ENCODE results near the gene EFR3B. TPM values are rescaled to one million over a fixed set of nuclear protein-coding genes. Genes with fewer than 3 reads are reported as not detected.
A peak's percentile ranks its signal among the peaks of the same experiment; 100 is the strongest.
"Not testable (repeated sequence)": the region's sequence is repeated elsewhere in the genome, so short reads cannot be mapped to it uniquely, and the experiment has no call there.

The EFR3B gene
- total RNA-seq, 1 donor from 2014 or later = 13.2 TPM

DNA sequence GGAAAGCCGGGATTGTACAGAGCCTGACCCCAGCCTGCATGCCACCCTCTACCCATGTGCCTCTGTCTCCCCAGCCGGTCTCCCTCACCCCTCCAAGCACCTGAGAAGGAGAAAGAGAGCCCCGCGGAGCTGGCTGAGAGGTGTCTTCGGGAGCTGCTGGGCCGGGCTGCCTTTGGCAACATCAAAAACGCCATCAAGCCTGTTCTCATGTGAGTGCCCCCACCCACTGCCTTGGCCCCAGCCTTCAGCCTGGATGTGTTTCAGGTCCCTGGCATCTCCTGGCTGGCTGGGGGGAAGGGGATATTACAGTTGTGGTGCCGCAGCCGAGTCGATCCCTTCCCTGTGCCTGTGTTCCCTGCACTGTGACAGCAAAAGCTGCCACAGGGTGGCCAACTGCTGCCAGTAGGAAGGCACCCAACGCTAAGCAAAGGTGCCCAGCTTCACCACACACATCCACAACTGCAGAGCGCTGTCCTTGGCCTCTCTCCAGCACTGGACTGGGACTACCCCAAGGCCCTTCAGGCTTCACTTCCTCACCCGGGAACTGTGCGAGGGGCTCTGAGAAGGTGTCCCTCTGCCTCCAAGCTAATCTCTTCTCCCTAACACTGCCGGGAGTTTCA is 88.1 kb downstream of the EFR3B start:
- intact Hi-C loops (cut with DNase I) = loop anchor here (5.0 kb wide), 1 partner anchor 143 kb away; no protein-coding TSS in a partner anchor
- ATAC-seq (no peak), DNase-seq (ENCODE audit: low spot score) (peak; percentile 64)

DNA sequence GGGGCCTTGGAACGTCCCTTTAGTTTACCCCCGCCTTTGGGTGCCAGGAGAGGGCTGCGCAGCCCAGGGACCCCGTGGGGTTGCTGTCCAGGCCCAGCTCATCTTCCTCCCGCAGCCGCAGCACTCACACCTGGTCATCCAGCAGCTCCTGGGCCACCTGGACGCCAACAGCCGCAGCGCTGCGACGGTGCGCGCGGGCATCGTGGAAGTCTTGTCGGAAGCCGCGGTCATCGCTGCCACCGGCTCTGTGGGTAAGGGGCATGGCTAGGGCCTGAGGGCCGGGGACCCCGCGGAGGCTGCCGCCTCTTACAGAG is 89.3 kb downstream of the EFR3B start:
- intact Hi-C loops (cut with DNase I) = loop anchor here (5.0 kb wide), 1 partner anchor 144 kb away; no protein-coding TSS in a partner anchor
- DNase-seq (ENCODE audit: low spot score) = no peak
- ATAC-seq = no peak

DNA sequence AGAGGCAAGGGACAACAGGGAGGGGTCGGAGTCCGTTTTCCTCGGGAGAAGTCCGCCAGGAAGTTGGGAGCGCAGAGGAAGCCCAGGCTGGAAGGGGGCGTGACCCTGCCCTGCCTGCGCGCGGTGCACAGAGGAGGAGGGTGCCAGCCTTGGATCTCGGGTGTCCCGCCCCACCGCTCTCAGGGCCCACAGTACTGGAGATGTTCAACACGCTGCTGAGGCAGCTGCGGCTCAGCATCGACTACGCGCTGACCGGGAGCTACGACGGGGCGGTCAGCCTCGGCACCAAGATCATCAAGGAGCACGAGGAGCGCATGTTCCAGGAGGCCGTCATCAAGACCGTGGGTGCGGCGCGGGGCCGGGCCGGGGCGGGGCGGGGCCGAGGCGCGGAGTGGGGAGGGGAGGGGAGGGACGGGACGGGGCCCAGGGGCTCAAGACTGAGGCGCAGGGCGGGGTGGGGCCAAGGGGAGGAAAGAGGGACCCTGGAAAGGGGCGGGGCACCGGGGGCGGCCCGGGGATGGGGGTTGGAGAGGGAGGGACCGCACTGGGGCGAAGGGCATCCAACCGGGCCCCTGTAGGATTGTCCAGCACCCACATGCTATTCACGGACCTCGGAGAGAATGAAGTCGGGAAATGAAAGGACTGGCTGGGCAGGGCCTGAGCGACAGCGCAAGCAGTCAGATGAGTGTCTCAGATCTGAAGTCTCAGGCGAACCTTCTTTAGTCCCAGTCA is 89.9 kb downstream of the EFR3B start:
- DNase-seq (ENCODE audit: low spot score) = peak; percentile 80
- intact Hi-C loops (cut with DNase I) = loop anchor here (5.0 kb wide), 1 partner anchor 144 kb away; no protein-coding TSS in a partner anchor
- ATAC-seq = peak; percentile 72

DNA sequence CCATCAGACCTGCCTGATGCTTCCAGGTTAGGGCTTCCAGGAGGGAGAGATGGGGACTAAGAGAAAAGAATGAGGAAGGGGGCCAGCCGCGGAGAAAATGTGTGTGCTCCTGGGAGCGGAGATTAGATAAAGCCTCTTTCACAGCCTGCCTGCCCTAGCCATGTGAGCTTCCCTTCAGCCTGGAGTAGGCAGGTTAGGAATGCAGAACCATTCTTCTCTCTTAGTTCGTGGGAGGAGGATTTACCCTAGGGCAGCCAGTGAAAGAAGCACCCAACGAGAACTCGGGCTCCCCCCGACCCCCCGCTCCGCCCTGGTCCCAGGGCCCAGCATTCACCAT is 90.4 kb downstream of the EFR3B start:
- DNase-seq (ENCODE audit: low spot score) = no peak
- intact Hi-C loops (cut with DNase I) = loop anchor here (5.0 kb wide), 1 partner anchor 145 kb away; no protein-coding TSS in a partner anchor
- peak; percentile 42 for ATAC-seq

DNA sequence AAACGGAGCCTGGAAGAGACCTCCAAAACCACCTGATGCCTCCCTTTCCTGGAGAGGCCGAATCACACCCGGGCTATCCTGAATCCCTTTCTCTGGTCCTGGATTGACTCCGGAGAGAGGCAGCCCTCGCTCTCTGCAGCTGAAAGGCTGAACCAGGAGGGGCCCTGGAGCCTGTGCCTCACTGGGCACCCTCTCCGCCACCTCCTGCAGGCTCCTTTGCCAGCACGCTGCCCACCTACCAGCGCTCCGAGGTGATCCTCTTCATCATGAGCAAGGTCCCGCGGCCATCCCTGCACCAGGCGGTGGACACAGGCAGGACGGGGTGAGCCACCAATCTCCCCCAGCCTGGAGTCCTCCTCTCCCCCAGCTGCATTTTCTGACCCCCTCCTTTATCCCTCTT is 90.8 kb downstream of the EFR3B start:
- DNase-seq (ENCODE audit: low spot score) = no peak
- ATAC-seq = no peak
- intact Hi-C loops (cut with DNase I) = loop anchor here (5.0 kb wide), 1 partner anchor 145 kb away; no protein-coding TSS in a partner anchor

DNA sequence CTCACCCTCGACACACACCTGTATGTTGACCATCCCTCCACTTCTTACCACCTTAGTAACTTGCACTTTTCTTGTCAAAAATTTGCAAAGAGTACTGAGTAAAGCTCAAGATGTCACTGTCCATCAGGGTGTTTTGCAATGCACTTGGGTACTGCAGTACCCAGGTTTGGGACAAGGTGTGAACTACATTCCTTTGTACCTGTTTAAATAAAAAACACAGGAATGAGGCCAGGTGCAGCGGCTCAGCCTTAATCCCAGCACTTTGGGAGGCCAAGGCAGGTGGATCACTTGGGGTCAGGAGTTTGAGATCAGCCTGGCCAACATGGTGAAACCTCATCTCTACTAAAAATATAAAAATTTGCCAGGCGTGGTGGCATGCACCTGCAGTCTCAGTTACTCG is 98.7 kb downstream of the EFR3B start:
- DNase-seq (ENCODE audit: low spot score); intact Hi-C loops (cut with DNase I); ATAC-seq: not testable (repeated sequence)

DNA sequence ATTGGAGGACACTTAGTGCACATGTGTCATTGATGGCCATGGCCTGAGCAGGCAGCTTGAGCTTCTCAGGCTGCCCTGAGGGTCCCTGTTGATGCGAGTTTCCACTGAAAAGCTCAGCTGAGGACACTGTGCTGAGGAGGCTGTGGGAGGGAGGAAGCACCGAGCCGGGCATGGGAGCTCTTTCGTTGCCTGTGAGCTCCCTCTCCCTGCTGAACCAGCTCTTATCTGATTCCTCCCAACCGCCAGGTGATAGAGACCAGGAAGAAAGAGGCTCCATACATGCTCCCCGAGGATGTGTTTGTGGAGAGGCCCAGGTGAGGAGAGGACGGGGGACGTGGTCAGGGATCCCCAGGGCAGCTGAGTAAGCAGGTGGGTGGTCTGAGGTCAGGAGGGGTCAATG is 99.2 kb downstream of the EFR3B start:
- intact Hi-C loops (cut with DNase I) = no loop called here
- ATAC-seq (no peak), DNase-seq (ENCODE audit: low spot score) (no peak)

DNA sequence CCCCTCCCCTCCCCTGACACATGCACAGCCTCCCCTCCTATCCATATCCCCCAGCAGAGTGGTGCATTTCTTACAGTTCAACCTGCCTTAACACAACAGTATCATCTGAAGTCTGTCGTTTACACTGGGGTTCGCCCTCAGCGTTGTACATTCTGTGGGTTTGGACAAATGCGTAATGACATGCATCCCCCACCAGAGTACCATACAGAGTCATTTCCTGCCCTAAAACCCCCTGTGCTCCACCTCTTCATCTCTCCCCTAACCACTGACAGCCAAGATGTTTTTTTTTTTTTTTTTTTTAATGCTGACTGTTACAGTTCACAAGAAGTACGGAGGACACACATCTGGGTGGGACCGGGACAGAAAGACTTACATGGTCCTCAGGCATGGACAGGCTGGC is 103.9 kb downstream of the EFR3B start:
- intact Hi-C loops (cut with DNase I) = no loop called here
- ATAC-seq (no peak), DNase-seq (ENCODE audit: low spot score) (no peak)

DNA sequence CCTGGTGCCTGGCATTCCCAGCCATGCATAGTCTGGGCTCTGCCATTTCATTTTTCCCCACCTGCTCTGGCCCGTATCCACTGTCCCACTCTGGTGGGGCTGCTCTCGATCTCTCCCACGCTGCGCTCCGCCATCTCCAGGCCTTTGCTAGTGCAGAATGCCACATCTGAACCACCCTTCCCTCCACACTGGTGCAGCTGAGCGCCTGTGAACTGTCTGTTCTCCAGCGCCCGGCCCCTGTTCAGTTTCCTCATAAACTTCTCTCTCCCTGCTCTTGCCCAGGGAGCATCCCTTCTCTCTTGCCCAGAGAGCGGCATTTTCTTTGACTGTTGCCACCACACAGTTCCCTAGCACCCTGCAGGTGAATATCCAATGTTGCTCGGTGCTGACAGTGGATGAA is 105.0 kb downstream of the EFR3B start:
- ATAC-seq (no peak), DNase-seq (ENCODE audit: low spot score) (no peak)
- intact Hi-C loops (cut with DNase I) = no loop called here

DNA sequence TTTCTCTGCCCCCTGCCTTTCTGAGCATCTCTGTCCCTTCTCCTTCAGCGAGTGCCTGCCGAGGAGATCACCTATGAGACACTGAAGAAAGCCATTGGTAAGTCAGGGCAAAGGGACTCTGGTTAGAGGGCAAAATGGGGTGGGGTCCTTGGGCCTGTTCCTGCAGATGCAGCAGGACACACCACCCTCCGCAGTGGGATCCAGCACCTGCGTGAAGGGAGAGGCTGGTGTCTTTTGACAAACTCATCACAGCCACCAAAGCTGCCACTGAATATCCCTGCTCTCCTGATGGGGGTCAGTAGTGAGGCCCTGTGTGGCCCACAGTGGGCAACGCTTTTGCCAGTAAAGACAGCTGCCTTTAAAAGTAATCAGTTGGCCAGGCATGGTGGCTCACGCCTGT is 107.8 kb downstream of the EFR3B start:
- intact Hi-C loops (cut with DNase I) = no loop called here
- ATAC-seq = no peak
- no peak for DNase-seq (ENCODE audit: low spot score)

DNA sequence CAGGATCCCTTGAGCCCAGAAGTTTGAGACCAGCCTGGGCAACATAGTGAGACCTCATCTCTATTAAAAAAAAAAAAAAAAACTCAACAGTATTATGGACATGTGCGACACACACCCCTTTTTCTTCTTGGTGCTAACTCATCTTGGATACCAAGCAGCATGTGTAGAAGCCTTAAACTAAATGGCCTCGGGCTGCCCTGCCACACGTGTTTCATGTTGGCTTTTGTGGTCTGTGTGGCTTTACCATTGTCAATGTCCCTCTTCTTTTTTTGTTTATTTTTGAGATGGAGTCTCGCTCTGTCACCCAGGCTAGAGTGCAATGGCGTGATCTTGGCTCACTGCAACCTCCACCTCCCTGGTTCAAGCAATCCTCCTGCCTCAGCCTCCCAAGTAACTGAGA is 109.1 kb downstream of the EFR3B start:
- ATAC-seq; intact Hi-C loops (cut with DNase I); DNase-seq (ENCODE audit: low spot score): not testable (repeated sequence)

DNA sequence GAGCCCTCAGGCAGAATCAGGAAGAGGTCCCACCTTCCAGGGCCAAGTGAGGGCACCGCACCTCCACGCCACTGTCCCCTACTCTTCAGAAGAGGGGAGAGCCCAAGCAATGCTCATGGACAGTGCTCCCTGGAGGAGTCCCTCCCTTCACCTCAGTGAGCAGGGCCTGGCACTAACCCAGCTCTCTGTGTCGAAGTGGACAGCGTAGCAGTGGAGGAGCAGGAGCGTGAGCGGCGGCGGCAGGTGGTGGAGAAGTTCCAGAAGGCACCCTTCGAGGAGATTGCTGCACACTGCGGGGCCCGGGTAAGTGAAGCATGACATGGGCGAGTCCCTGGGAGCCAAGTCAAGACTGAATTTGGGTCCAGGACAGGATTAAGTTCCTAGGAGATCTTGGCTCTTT is 109.8 kb downstream of the EFR3B start:
- ATAC-seq (no peak), DNase-seq (ENCODE audit: low spot score) (no peak)
- intact Hi-C loops (cut with DNase I) = no loop called here

DNA sequence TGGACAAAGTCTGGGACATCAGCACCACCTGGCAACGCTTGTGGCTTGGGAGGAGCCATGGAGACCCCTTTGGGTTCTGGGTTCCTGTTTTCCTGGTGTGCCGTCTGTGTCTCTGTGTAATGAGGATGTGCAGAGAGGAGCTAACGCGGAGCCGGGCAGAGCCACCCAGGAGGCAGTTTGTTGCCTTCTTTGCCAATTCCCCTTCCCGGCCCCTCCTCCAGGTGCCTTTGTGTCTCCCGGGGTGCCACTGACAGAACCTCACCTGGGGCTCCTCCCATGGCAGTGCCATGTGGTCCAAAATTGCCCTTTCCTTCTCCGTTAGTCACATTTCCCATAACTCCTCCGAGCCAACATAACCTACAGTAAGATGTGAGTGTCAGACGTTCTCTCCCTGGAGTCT is 113.5 kb downstream of the EFR3B start:
- intact Hi-C loops (cut with DNase I) = no loop called here
- DNase-seq (ENCODE audit: low spot score) (no peak), ATAC-seq (no peak)

DNA sequence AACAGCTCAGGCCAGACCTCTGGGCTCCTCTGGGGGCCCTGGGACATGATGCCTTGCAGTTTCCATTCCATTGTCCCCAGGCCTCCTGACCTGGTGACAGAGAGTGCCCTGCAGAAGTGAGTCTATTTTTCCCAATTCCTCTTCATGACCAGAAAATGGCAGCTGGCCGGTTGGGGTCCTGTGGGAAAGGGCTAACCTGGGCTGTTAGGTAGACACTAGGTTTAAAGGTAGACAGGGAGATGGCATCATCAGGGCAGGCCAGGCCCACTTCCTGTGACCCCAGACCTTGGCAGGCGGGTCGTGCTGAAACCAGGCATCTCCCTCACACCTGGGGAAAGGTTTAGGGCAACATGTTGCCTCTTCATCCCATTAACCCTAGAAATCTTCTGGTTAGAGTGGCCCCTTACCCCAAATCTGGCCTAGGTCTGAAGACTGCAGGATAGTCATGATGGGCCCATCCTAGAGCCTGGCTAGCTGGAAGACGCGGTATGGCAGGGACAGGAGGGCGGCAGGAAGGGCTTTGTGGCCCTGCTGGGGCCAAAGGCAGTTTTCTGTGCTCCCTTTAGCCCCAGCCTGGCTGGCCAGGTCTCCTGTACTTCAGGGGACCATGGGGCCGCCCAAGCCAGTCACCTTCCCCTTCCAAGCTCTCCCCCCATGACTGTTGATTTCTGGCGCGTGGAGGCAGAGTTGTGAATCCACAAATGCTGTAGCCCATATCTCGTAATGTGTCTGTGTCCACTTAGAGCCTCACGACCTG is 116.4 kb downstream of the EFR3B start:
- no peak for ATAC-seq
- no peak for DNase-seq (ENCODE audit: low spot score)
- intact Hi-C loops (cut with DNase I) = no loop called here

DNA sequence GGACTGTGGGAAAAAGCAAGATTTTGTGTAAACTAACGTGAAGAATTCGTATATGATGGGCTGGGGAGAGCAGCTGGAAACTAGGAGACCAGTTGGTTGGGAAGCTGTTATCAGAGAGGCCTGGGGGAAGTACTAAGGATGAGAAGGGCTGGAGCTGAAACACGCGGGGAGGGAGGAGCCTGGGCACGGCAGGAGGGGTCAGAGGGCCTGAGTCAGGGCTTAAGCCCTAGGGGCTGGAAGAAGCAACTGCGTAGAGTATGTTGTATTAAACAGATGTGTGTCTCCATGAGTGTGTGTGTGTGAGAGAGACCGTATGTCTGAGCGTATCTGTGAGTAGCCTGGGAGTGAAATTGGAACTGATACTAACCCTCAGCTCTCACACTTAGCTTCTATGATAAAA is 118.1 kb downstream of the EFR3B start:
- DNase-seq (ENCODE audit: low spot score) (no peak), ATAC-seq (peak; percentile 11)
- intact Hi-C loops (cut with DNase I) = no loop called here

DNA sequence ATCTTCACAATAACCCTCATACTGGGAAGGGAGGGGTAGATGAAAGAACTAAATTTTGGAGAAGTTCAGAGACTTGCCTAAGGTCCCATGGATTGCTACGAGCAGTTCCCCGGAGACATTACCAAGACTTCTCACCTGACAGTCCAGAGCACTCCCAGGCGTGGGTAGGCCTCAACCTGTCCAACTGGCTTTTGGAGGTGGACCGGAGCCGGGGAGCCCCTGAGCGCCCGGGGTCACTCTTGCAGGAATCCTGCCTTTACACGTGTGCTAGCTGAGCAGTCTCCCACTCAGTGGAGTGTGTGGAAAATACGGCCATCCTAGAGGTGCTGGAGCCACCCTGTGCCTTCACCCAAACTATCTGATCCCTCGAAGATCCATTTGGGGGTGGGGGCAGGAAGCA is 118.5 kb downstream of the EFR3B start:
- intact Hi-C loops (cut with DNase I) = no loop called here
- DNase-seq (ENCODE audit: low spot score) (no peak), ATAC-seq (no peak)

DNA sequence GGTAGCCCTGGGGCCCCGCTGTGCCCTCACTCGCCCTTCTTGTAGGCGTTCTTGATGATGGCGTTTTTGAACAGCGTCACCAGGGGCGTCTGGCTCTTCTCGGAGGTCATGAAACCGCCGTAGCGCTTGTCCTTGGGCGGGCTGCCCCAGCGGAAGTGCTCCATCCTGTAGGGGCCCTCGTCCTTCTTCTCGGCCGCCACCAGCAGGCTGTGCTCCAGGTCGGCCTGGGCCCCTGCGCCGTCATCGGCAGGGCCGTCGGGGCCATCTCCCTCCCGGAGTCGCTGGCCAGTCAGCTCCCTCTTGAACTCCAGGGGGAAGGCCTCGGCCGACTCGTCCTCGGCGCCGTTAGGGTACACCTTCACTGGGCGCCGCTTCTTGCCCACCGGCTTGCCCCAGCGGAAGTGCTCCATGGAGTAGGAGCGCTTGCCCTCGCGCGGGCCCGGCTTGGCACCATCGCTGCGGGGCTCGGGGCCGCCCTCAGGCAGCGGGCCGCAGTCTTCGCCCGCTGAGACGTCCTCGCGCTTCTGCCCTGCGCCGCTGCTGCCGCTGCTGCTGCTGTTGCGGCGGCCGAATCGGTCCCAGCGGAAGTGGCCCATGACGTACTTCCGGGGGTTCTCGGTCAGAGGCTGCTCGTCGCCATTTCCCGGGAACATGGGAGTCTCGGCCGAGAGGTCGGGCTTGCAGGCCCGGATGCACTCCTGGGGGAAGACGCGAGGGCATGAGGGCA is 119.3 kb downstream of the EFR3B start:
- intact Hi-C loops (cut with DNase I) = no loop called here
- peak; percentile 69 for ATAC-seq
- peak; percentile 74 for DNase-seq (ENCODE audit: low spot score)

DNA sequence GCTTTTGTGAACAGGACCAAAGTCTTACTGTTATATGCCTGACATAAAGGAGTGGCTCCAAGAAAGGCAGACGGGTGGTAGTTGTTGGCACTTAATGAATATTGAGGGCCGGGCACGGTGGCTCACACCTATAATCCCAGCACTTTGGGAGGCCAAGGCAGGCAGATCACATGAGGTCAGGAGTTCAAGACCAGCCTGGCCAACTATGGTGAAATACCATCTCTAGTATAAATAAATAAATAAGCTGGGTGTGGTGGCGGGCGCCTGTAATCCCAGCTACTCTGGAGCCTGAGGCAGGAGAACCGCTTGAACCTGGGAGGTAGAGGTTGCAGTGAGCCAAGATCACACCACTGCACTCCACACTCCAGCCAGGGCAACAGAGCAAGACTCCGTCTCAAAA is 120.2 kb downstream of the EFR3B start:
- ATAC-seq; intact Hi-C loops (cut with DNase I); DNase-seq (ENCODE audit: low spot score): not testable (repeated sequence)

DNA sequence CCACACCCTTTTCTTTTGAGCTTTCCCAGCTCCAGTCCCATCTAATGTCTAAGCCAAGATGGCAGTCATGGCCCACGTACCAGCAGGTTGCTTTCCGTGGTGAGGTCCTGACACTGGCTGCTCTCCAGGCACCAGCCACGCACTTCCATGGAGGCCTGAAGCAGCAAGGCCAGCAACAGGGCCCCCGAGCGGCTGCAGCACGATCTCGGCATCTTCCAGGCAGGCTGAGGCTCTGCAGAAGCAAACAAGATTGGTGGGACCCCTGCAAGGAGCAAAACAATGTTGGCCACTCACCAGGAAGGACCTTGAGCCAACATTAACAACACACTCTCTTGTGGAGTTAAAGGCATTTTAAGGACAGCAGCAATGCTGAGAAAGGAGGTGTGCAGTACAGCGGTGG is 122.7 kb downstream of the EFR3B start:
- DNase-seq (ENCODE audit: low spot score) (no peak), ATAC-seq (no peak)
- intact Hi-C loops (cut with DNase I) = no loop called here

Data from sciatic nerve (tissue), 2 donors.